ENCODE data around the gene IRF3.

DNA sequence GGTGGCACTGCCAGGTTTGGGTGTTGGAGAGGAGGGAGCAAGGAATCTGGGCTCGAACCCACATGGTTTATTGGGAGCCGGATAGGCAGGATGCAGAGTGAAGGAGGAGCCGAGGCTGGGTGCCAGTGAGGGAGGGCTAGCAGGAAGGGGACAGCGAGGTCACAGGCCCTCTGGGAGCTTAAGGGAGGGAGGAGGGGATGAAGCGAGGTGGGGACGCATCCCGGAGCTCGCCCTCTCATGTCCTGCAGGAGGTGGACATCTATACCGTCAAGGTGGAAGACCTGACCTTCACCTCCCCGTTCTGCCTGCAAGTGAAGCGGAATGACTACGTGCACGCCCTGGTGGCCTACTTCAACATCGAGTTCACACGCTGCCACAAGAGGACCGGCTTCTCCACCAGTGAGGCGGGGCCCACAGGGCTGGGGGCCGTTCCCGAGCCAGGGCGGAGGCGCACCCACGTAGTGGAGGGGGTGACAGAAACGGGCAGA is 20.2 kb upstream of the IRF3 start:
- TF ChIP-seq CTCF (IDR thresholded peaks at IDR 0.05; ENCODE audit: insufficient read depth, low read length, poor library complexity, severe bottlenecking) = no peak
- TF ChIP-seq EZH2phosphoT487 (conservative IDR thresholded peaks at IDR 0.05; ENCODE audit: low read length) = no peak
